Activated gamma-delta T cell (primary cell): ENCODE data around the gene MED15.
"Not testable (repeated sequence)": the region's sequence is repeated elsewhere in the genome, so short reads cannot be mapped to it uniquely, and the experiment has no call there.

Source experiments
- DNase-seq: peaks from one replicate; lab custom pipeline; 2025; lab: John Stamatoyannopoulos, UW
- total RNA-seq, 2 donors: gene quantifications; one replicate each; lab custom pipeline; 2026; lab: John Stamatoyannopoulos, UW

The MED15 gene
- total RNA-seq = 162 reads per million in 2 donors

- DNase-seq = peak; percentile 63
Observed at GRCh38 chr22:20507253-20508066, at the start of gene MED15. TSS of gene MED15 (plus strand) at chr22:20507610. CDS start at chr22:20507679, 69 bp downstream.

GRCh38 chr22:20458530-20459151 lies 48.8 kb upstream of the MED15 start:
- DNase-seq = no peak

GRCh38 chr22:20459152-20459542 lies 48.3 kb upstream of the MED15 start:
- no peak for DNase-seq

- no peak for DNase-seq
Observed at GRCh38 chr22:20459862-20460261, 47.5 kb upstream of the MED15 start.

GRCh38 chr22:20463324-20464095 lies 43.9 kb upstream of the MED15 start:
- no peak for DNase-seq

- DNase-seq = no peak
Observed at GRCh38 chr22:20464096-20464614, 43.3 kb upstream of the MED15 start.

GRCh38 chr22:20464912-20465758 lies 42.3 kb upstream of the MED15 start:
- no peak for DNase-seq

- no peak for DNase-seq
Observed at GRCh38 chr22:20465759-20466077, 41.7 kb upstream of the MED15 start.

GRCh38 chr22:20466659-20467379 lies 40.6 kb upstream of the MED15 start:
- no peak for DNase-seq

- DNase-seq = no peak
Observed at GRCh38 chr22:20469110-20469868, 38.1 kb upstream of the MED15 start.

- not testable (repeated sequence) for DNase-seq
Observed at GRCh38 chr22:20470525-20470924, 36.9 kb upstream of the MED15 start.

- DNase-seq = no peak
Observed at GRCh38 chr22:20471126-20471833, 36.1 kb upstream of the MED15 start.

GRCh38 chr22:20472629-20473442 lies 34.6 kb upstream of the MED15 start:
- no peak for DNase-seq

GRCh38 chr22:20475115-20475436 lies 32.3 kb upstream of the MED15 start:
- no peak for DNase-seq

- not testable (repeated sequence) for DNase-seq
Observed at GRCh38 chr22:20475569-20475968, 31.8 kb upstream of the MED15 start.

- not testable (repeated sequence) for DNase-seq
Observed at GRCh38 chr22:20478059-20478458, 29.4 kb upstream of the MED15 start.

GRCh38 chr22:20479612-20480196 lies 27.7 kb upstream of the MED15 start:
- DNase-seq = no peak

GRCh38 chr22:20483143-20483506 lies 24.3 kb upstream of the MED15 start:
- DNase-seq = not testable (repeated sequence)
